Measurements from ENCODE around the gene HRAS. TPM values are rescaled to one million over a fixed set of nuclear protein-coding genes. Genes with fewer than 3 reads are reported as not detected.

The HRAS gene
- total RNA-seq, 1 experiment from 2014 or later: 104 TPM

GRCh38 chr11:536841-537621 lies 1.7 kb upstream of the HRAS start, which contains the start of gene LRRC56:
Gene LRRC56 (plus strand): TSS chr11:537527. CDS start chr11:540685, 3,158 bp downstream.
- Histone ChIP-seq H3K4me1 (ENCODE audit: control insufficient read depth in 1 of 2, insufficient read depth in 2 of 2, low read length in 2 of 2) (peaks cover 15 to 33% of the 10 kb centered on the region in 2 experiments; a peak in 3 of 4 replicates), H3K9me3 (ENCODE audit: control insufficient read depth in 1 of 2, insufficient read depth in 1 of 2, low read depth in 1 of 2, low read length in 2 of 2) (no peaks in the 10 kb centered on the region), H3K27ac (ENCODE audit: low read depth, low read length) (peak within 1 kb of the TSS; percentile 100), H3K4me3 (replicated peaks in 1 of 2; ENCODE audit: low read depth in 1 of 2, low read length in 2 of 2) (peak within 1 kb of the TSS; percentile 64 to 76), H3K4me2 (ENCODE audit: low read length) (peak within 1 kb of the TSS; percentile 100), H2AFZ (ENCODE audit: low read depth, low read length, poor library complexity, severe bottlenecking) (no peak within 1 kb of the TSS), H3K9ac (ENCODE audit: low read length) (peak within 1 kb of the TSS; percentile 77), H3K9me2 (ENCODE audit: insufficient read depth) (no peaks in the 10 kb centered on the region), H3K27me3 (ENCODE audit: insufficient read depth, low read length) (no peaks in the 10 kb centered on the region), H3K36me3 (ENCODE audit: control insufficient read depth in 1 of 2, insufficient read depth in 2 of 2, low read length in 2 of 2) (peaks cover 0 to 20% of the 10 kb centered on the region in 2 experiments; a peak in 2 of 4 replicates), H3K79me2 (ENCODE audit: insufficient read depth, low read length) (peaks cover 33% of the 10 kb centered on the region), H4K20me1 (ENCODE audit: insufficient read depth) (no peaks in the 10 kb centered on the region)
- ATAC-seq (peak; percentile 55), DNase-seq (ENCODE audit: low read depth, low spot score) (peak; percentile 84)
- ChIA-PET CTCF (no interaction called here), RAD21 (ENCODE audit: low non-redundant PET in 1 of 2, low total read pairs in 2 of 2, uncharacterized antibody in 2 of 2, unreplicated experiment in 2 of 2) (no interaction called here), POLR2A (interaction anchor here (1.7 to 1.8 kb wide), 2 partner anchors 30 to 39 kb away, joined by 5 to 8 read pairs; partner anchors contain the start of gene PHRF1)
- intact Hi-C loops (cut with micrococcal nuclease): loop anchor here (2.0 kb wide), 2 partner anchors 24 to 30 kb away; partner anchors contain the start of genes LMNTD2, RASSF7 and RNH1
- TF ChIP-seq REST (IDR thresholded peaks at IDR 0.05; ENCODE audit: low read depth) (no peak), ATF3 (IDR thresholded peaks at IDR 0.05) (no peak), MAX (IDR thresholded peaks at IDR 0.05) (peak; percentile 96), EZH2 (IDR thresholded peaks at IDR 0.05) (no peak), SRF (IDR thresholded peaks at IDR 0.05; ENCODE audit: low read depth) (no peak), SIN3A (IDR thresholded peaks at IDR 0.05; ENCODE audit: low read depth) (peak; percentile 63; the same call in 1 of the 2 replicates), CBX3 (IDR thresholded peaks at IDR 0.05; ENCODE audit: low read depth) (no peak), FOSL1 (IDR thresholded peaks at IDR 0.05; ENCODE audit: low read depth) (no peak), ELF1 (IDR thresholded peaks at IDR 0.05; ENCODE audit: borderline replicate concordance, low read depth) (no peak), SP1 (IDR thresholded peaks at IDR 0.05; ENCODE audit: low read depth) (peak; percentile 58; the same call in 1 of the 2 replicates), ZFX (IDR thresholded peaks at IDR 0.05) (peak; percentile 70; the same call in 1 of the 2 replicates), YY1 (IDR thresholded peaks at IDR 0.05; ENCODE audit: extremely low read depth, insufficient replicate concordance, low read depth, low read length) (no peak), ZBTB33 (IDR thresholded peaks at IDR 0.05; ENCODE audit: extremely low read depth, insufficient replicate concordance, low read length) (no peak), POLR2AphosphoS5 (IDR thresholded peaks at IDR 0.05; ENCODE audit: low read depth, low read length) (peak; percentile 67), JUND (IDR thresholded peaks at IDR 0.05) (no peak; the same call in 1 of the 2 replicates), EGR1 (IDR thresholded peaks at IDR 0.05; ENCODE audit: low read depth) (peak; percentile 92), EZH2phosphoT487 (IDR thresholded peaks at IDR 0.05; ENCODE audit: borderline replicate concordance) (no peak)
- no TSS peak for BruUV-seq (replicated peaks)

Measured in HCT116 (cell line).